Stomach smooth muscle (tissue), 2 donors: ENCODE results near the gene ZMAT2.
"Not testable (repeated sequence)": the region's sequence is repeated elsewhere in the genome, so short reads cannot be mapped to it uniquely, and the experiment has no call there.

ENCODE experiments used
- H3K27ac ChIP-seq: one replicate; pipeline ENCODE4 v1.7.0; 2013; ENCODE audit warnings: mild to moderate bottlenecking, low read length, inconsistent platforms
- H3K27me3 ChIP-seq, 2 donors: one replicate each; pipeline ENCODE4 v1.7.0; 2013; ENCODE audit warnings: low read length in 2 of 2; ENCODE audit not compliant: insufficient read depth in 2 of 2, control insufficient read depth in 1 of 2
- H3K36me3 ChIP-seq, 2 donors: one replicate each; pipeline ENCODE4 v1.7.0; 2013; ENCODE audit warnings: low read length in 2 of 2; ENCODE audit not compliant: control insufficient read depth in 2 of 2, insufficient read depth in 2 of 2
- H3K4me1 ChIP-seq: one replicate; pipeline ENCODE4 v1.7.0; 2013; ENCODE audit warnings: low read length; ENCODE audit not compliant: control insufficient read depth, insufficient read depth
- H3K4me3 ChIP-seq, 2 donors: one replicate each; pipeline ENCODE4 v1.7.0; 2013; ENCODE audit warnings: low read length in 2 of 2
- H3K9ac ChIP-seq, 2 donors: one replicate each; pipeline ENCODE4 v1.7.0; 2013; ENCODE audit warnings: low read length in 2 of 2, mild to moderate bottlenecking in 1 of 2
- H3K9me3 ChIP-seq, 2 donors: one replicate each; pipeline ENCODE4 v1.7.0; 2013; ENCODE audit warnings: low read length in 2 of 2; ENCODE audit not compliant: control insufficient read depth in 2 of 2
- donor health status: healthy.
- donor health status: Pancreatic carcinoma.

The ZMAT2 gene

DNA sequence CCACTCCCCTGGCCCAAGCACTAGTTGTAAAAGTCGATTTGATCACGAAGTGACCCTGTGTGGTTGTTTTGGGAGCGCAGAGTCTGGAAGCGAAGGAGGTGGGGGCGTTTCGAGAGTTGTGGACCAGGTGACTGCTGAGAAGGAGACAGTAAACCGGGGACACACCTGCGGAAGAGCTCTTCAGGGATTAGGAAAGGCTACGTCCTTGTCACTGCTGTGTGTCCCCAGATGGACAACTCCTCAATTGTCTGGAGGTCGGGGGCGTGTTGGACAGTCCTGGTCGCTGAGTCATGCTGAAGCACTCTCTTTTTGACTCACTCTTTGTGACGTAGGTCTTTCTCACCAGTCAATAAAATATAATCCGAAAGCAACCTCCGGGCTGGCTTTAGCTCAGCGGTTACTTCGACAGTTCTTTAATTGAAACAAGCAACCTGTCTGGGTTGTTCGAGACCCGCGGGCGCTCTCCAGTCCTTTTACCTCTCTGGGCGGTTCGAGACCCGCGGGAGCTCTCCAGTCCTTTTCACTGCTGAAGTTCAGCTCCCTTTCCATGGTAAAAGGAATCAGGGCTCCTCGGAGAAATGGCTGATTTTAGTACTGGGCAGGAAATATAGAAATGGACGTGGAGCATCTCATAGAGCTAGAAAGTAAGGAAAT, 10.8 kb downstream of the ZMAT2 start:
- Histone ChIP-seq H3K9me3 (no peaks in the 10 kb centered on the region), H3K9ac (peak overlapping the region; percentile 71 to 75), H3K4me3 (peak overlapping the region; percentile 81 to 82), H3K4me1 (no peaks in the 10 kb centered on the region), H3K27me3 (no peaks in the 10 kb centered on the region), H3K36me3 (peaks cover 4 to 5% of the 10 kb centered on the region in 2 donors), H3K27ac (peak overlapping the region; percentile 82)

DNA sequence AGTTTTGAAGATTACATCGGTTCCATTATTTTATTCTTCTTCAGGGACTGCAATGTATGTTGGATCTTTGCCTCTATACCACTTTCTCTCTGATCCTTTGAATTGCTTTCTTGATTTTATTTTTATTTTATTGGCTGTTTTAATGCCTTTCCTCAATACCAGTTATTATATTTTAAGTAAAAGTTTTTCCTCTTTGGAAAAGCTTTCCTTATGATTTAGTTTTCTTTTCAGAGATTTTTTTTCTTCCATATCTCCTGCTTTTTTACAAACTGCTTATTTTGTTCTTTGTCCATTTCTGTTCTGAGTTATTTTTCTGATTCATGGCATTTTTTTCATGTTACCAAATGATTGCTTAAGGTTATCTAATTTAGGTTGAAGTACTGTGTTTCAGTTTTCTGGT, 11.5 kb downstream of the ZMAT2 start:
- Histone ChIP-seq H3K4me1 (no peaks in the 10 kb centered on the region), H3K9ac (no peak overlapping the region), H3K4me3 (peak overlapping the region in 1 of 2 donors; percentile 82), H3K27ac (no peak overlapping the region), H3K36me3 (no peaks in the 10 kb centered on the region), H3K27me3 (no peaks in the 10 kb centered on the region), H3K9me3 (no peaks in the 10 kb centered on the region)

DNA sequence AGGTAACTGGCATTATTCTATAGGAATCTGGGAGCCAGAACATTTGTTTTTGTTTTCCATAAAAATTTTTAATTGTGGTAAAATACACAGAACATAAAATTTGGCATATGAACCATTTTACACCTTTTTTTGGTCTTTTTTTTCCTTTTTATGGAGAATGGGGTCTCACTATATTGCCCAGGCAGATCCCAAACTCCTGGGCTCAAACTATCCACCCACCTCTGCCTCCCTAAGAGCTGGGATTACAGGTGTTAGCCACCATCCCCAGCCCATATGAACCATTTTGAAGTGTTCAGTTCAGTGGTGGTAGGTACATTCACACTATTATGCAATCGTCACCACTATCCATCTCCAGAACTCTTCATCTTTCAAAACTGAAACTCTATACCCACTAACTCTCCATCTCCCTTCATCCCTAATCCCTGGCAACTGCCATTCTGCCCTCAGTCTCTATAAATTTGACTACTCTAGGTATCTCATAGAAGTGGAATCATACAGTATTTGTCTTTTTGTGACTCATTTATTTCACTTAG, 13.4 kb downstream of the ZMAT2 start:
- no peaks in the 10 kb centered on the region for H3K9me3 ChIP-seq
- no peak overlapping the region for H3K27ac ChIP-seq
- H3K36me3 ChIP-seq, result no peaks in the 10 kb centered on the region
- no peak overlapping the region for H3K9ac ChIP-seq
- no peaks in the 10 kb centered on the region for H3K4me1 ChIP-seq
- H3K4me3 ChIP-seq, result no peak overlapping the region
- no peaks in the 10 kb centered on the region for H3K27me3 ChIP-seq

DNA sequence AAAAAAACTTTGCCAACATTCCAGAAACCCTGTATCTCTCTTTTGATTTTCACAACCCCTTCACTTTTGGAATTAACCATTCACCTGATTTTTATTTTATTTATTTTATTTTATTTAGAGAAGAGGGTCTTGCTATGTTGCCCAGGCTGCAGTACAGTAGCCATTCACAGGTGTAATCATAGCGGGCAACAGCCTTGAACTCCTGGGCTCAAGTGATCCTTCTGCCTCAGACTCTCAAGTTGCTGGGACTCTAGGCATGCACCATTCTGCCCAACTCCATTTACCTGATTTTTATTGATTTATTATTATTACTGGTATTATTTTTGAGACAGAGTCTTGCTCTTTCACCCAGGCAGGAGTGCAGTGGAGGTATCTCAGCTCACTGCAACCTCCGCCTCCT, 16.0 kb downstream of the ZMAT2 start:
- not testable (repeated sequence) for H3K27ac ChIP-seq, H3K4me1 ChIP-seq, H3K27me3 ChIP-seq, H3K9ac ChIP-seq, H3K4me3 ChIP-seq, H3K36me3 ChIP-seq, H3K9me3 ChIP-seq

DNA sequence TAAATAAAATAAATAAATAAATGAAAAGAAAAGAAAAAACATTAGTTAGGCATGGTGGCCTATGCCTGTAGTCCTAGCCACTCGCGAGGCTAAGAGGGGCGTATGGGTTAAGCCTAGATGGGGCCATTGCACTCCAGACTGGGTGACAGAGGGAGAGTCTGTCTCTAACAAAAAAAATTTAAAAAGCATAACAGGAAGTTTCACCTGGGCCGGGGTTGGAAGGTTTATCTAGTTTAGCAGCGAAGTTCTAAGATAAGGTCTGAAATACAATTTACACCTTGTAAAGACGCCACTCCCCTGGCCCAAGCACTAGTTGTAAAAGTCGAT, 18.0 kb downstream of the ZMAT2 start:
- Histone ChIP-seq H3K9me3 (no peaks in the 10 kb centered on the region), H3K27me3 (no peaks in the 10 kb centered on the region), H3K36me3 (no peaks in the 10 kb centered on the region), H3K27ac (no peak overlapping the region), H3K9ac (no peak overlapping the region), H3K4me1 (no peaks in the 10 kb centered on the region), H3K4me3 (no peak overlapping the region)

DNA sequence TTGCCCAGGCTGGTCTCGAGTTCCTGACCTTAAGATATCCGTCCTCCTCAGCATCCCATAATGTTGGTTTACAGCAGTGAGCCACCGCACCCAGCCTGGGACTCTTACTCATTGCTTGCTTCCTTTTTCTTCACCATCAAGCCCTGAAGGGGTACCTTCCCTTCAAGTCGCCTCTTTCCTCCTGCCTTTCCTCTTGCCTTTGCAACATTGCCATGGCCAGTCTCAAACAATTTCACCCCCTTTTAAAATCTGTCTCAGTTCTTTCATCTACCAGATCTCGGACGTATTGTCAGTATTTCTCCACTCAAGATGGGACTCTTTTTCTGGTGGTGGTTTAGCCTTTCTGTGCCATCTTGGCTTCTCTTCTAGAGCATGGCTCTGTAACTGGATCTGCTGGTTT, 20.5 kb downstream of the ZMAT2 start:
- H3K4me3 ChIP-seq, H3K36me3 ChIP-seq, H3K27me3 ChIP-seq, H3K9ac ChIP-seq, H3K27ac ChIP-seq, H3K9me3 ChIP-seq, H3K4me1 ChIP-seq: not testable (repeated sequence)

DNA sequence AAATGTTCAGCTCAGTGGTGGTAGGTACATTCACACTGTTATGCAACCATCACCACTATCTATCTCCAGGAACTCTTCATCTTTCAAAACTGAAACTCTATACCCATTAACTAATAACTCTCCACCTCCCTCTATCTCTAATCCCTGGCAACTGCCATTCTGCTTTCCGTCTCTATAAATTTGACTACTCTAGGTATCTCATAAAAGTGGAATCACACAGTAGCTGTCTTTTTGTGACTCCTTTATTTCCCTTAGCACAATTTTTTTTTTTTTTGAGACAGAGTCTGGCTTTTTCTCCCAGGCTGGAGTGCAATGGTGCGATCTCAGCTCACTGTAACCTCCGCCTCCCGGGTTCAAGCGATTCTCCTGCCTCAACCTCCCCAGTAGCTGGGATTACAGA, 21.1 kb downstream of the ZMAT2 start:
- H3K4me3 ChIP-seq, H3K36me3 ChIP-seq, H3K27me3 ChIP-seq, H3K27ac ChIP-seq, H3K4me1 ChIP-seq, H3K9ac ChIP-seq, H3K9me3 ChIP-seq: not testable (repeated sequence)

DNA sequence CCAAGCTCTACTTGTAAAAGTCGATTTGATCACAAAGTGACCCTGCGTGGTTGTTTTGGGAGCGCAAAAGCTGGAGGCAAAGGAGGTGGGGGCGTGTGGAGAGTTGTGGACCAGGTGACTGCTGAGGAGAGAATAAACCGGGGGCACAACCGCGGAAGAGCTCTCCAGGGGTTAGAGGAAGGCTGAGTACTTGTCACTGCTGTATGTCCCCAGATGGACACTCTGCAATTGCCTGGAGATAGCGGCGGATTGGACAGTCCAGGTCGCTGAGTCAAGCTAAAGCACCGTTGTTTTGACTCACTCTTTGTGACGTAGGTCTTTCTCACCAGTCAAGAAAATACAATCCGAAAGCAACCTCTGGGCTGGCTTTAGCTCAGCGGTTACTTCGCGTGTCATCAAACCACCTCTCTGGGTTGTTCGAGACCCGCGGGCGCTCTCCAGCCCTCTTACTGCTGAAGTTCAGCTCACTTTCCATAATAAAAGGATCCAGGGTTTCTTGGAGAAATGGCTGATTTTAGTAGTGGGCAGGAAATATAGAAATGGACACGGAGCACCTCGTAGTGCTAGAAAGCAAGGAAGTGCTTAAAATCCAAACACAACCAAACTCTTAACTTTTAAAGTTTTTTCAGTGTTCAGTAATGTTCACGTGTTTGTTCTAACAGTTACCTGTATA, 25.7 kb downstream of the ZMAT2 start:
- Histone ChIP-seq H3K27me3 (peaks cover 0 to 4% of the 10 kb centered on the region in 2 donors), H3K27ac (no peak overlapping the region), H3K4me3 (no peak overlapping the region), H3K9me3 (no peaks in the 10 kb centered on the region), H3K4me1 (no peaks in the 10 kb centered on the region), H3K9ac (no peak overlapping the region), H3K36me3 (no peaks in the 10 kb centered on the region)

DNA sequence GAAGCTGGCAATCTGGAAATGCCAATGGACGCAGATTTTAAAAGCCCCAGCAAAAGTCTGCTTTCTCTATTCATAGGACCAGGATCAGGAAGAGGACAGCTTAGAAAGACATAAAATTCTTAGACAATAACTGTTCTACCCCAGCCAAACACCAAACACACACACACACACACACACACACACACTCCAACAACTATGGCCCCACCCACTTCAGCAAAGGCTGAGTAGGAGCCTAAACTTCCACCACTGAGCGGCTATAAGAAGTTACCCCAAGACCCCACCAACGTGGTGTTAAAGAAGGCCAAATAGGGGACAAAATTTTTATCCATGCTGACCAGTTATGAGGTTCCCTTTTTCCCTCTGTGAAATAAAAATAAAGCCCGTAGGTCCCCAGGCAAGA, 32.9 kb downstream of the ZMAT2 start:
- Histone ChIP-seq H3K27me3 (peaks cover 2 to 8% of the 10 kb centered on the region in 2 donors), H3K9me3 (no peaks in the 10 kb centered on the region), H3K36me3 (no peaks in the 10 kb centered on the region), H3K4me1 (no peaks in the 10 kb centered on the region), H3K27ac (no peak overlapping the region), H3K9ac (no peak overlapping the region), H3K4me3 (no peak overlapping the region)

DNA sequence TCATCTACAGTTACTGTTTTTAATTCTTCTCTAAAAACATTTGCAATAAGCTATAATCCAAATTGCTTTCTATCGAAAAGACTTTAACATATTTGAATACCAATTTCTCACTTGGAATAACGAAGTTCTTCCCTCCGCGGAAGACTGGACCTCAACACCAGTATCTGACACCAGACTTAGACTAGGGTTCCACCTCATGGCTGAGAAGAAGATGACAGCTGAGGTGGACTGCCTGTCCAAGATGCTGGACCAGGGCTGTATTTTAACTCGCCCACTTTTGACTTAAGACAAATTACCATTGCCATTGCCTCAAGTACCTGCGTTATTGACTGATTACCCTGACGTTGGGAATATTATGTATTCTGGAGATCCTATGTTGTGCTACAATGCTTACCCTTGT, 34.1 kb downstream of the ZMAT2 start:
- Histone ChIP-seq H3K4me1 (no peaks in the 10 kb centered on the region), H3K4me3 (no peak overlapping the region), H3K9ac (no peak overlapping the region), H3K27me3 (peaks cover 2 to 8% of the 10 kb centered on the region in 2 donors), H3K9me3 (no peaks in the 10 kb centered on the region), H3K36me3 (no peaks in the 10 kb centered on the region), H3K27ac (no peak overlapping the region)

DNA sequence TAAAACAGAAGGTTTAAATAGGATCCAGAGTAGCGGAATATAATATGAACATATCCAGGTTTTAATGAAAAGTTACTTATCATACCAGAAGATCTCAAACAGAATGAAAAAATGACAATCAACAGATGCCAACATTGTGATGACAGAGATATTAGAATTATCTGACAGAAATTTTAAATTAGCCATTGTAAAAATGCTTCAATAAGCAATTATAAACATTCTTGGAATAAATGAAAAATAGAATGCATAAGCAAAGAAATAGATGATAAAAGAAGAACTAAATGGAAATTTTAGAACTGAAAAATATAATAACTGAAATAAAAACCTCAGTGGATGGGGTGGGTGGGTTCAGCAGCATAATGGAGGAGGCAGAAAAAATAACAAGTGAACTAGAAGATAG, 37.2 kb downstream of the ZMAT2 start:
- Histone ChIP-seq H3K27me3 (peaks cover 2 to 8% of the 10 kb centered on the region in 2 donors), H3K27ac (no peak overlapping the region), H3K9ac (no peak overlapping the region), H3K4me1 (no peaks in the 10 kb centered on the region), H3K36me3 (no peaks in the 10 kb centered on the region), H3K9me3 (peaks cover 0 to 6% of the 10 kb centered on the region in 2 donors), H3K4me3 (no peak overlapping the region)
